Measurements from ENCODE around the gene HEPN1. TPM values are rescaled to one million over a fixed set of nuclear protein-coding genes. Genes with fewer than 3 reads are reported as not detected.

The HEPN1 gene
- total RNA-seq, 1 experiment from 2014 or later = not detected

- no peak for TF ChIP-seq CTCF (IDR thresholded peaks at IDR 0.05; ENCODE audit: unreplicated experiment)
- intact Hi-C loops (cut with micrococcal nuclease; ENCODE audit: unreplicated experiment) = no loop called here
- no peaks in the 10 kb centered on the region for H3K9me3 Mint-ChIP-seq (ENCODE audit: low read depth, unreplicated experiment)
- H3K4me1 Mint-ChIP-seq (ENCODE audit: low read depth, unreplicated experiment) = no peaks in the 10 kb centered on the region
- H3K27ac Mint-ChIP-seq (ENCODE audit: unreplicated experiment) = no peak overlapping the region
- no peak for DNase-seq
- no TSS peak for BruUV-seq (replicated peaks)
- H3K4me3 Mint-ChIP-seq (ENCODE audit: low read depth, unreplicated experiment) = no peak overlapping the region
- H3K27me3 Mint-ChIP-seq (ENCODE audit: unreplicated experiment) = peaks cover 94% of the 10 kb centered on the region
- CTCF ChIA-PET = no interaction called here
- no peaks in the 10 kb centered on the region for H3K36me3 Mint-ChIP-seq (ENCODE audit: insufficient read depth, unreplicated experiment)
Measured at GRCh38 chr11:124890151-124890550, 28.9 kb upstream of the HEPN1 start.

GRCh38 chr11:124890683-124891372 lies 28.2 kb upstream of the HEPN1 start:
- no peaks in the 10 kb centered on the region for H3K9me3 Mint-ChIP-seq (ENCODE audit: low read depth, unreplicated experiment)
- peaks cover 90% of the 10 kb centered on the region for H3K27me3 Mint-ChIP-seq (ENCODE audit: unreplicated experiment)
- no peak for DNase-seq
- CTCF ChIA-PET = no interaction called here
- H3K36me3 Mint-ChIP-seq (ENCODE audit: insufficient read depth, unreplicated experiment) = no peaks in the 10 kb centered on the region
- H3K27ac Mint-ChIP-seq (ENCODE audit: unreplicated experiment) = no peak overlapping the region
- intact Hi-C loops (cut with micrococcal nuclease; ENCODE audit: unreplicated experiment) = no loop called here
- no peaks in the 10 kb centered on the region for H3K4me1 Mint-ChIP-seq (ENCODE audit: low read depth, unreplicated experiment)
- BruUV-seq (replicated peaks) = no TSS peak
- TF ChIP-seq CTCF (IDR thresholded peaks at IDR 0.05; ENCODE audit: unreplicated experiment) = no peak
- H3K4me3 Mint-ChIP-seq (ENCODE audit: low read depth, unreplicated experiment) = no peak overlapping the region

GRCh38 chr11:124891373-124891861 lies 27.6 kb upstream of the HEPN1 start:
- CTCF ChIA-PET = no interaction called here
- intact Hi-C loops (cut with micrococcal nuclease; ENCODE audit: unreplicated experiment) = no loop called here
- H3K4me1 Mint-ChIP-seq (ENCODE audit: low read depth, unreplicated experiment) = no peaks in the 10 kb centered on the region

GRCh38 chr11:124892146-124892545 lies 26.9 kb upstream of the HEPN1 start:
- intact Hi-C loops (cut with micrococcal nuclease; ENCODE audit: unreplicated experiment) = no loop called here
- H3K36me3 Mint-ChIP-seq (ENCODE audit: insufficient read depth, unreplicated experiment) = no peaks in the 10 kb centered on the region
- no peak overlapping the region for H3K4me3 Mint-ChIP-seq (ENCODE audit: low read depth, unreplicated experiment)
- CTCF ChIA-PET = no interaction called here
- DNase-seq = no peak
- no peak overlapping the region for H3K27ac Mint-ChIP-seq (ENCODE audit: unreplicated experiment)
- no peaks in the 10 kb centered on the region for H3K9me3 Mint-ChIP-seq (ENCODE audit: low read depth, unreplicated experiment)
- no peak for TF ChIP-seq CTCF (IDR thresholded peaks at IDR 0.05; ENCODE audit: unreplicated experiment)
- H3K4me1 Mint-ChIP-seq (ENCODE audit: low read depth, unreplicated experiment) = no peaks in the 10 kb centered on the region
- H3K27me3 Mint-ChIP-seq (ENCODE audit: unreplicated experiment) = peaks cover 90% of the 10 kb centered on the region
- no TSS peak for BruUV-seq (replicated peaks)

More at GRCh38 chr11:124891373-124891861, 27.6 kb upstream of the HEPN1 start:
- TF ChIP-seq CTCF (IDR thresholded peaks at IDR 0.05; ENCODE audit: unreplicated experiment) = no peak
- DNase-seq = no peak
- H3K27ac Mint-ChIP-seq (ENCODE audit: unreplicated experiment) = no peak overlapping the region
- no peak overlapping the region for H3K4me3 Mint-ChIP-seq (ENCODE audit: low read depth, unreplicated experiment)
- no peaks in the 10 kb centered on the region for H3K9me3 Mint-ChIP-seq (ENCODE audit: low read depth, unreplicated experiment)
- peaks cover 90% of the 10 kb centered on the region for H3K27me3 Mint-ChIP-seq (ENCODE audit: unreplicated experiment)
- H3K36me3 Mint-ChIP-seq (ENCODE audit: insufficient read depth, unreplicated experiment) = no peaks in the 10 kb centered on the region
- BruUV-seq (replicated peaks) = no TSS peak
